GM10266 (cell line): ENCODE measurements around the gene MCTS1.
"Not testable (repeated sequence)": the region's sequence is repeated elsewhere in the genome, so short reads cannot be mapped to it uniquely, and the experiment has no call there.

Source experiments
- DNase-seq: peaks from one replicate; pipeline ENCODE4 v3.0.0; 2012; ENCODE audit errors: extremely low spot score
- CTCF ChIP-seq: IDR thresholded peaks from 2 replicates; pipeline ENCODE4 v1.5.1; 2012; ENCODE audit warnings: mild to moderate bottlenecking, low read depth; ENCODE audit not compliant: control insufficient read depth, insufficient read depth; ENCODE audit errors: missing control alignments

Gene MCTS1

GRCh38 chrX:120562569-120562926 lies 41.4 kb upstream of the MCTS1 start:
- no peak for DNase-seq
- TF ChIP-seq CTCF = no peak

GRCh38 chrX:120564925-120565324 lies 39.0 kb upstream of the MCTS1 start:
- no peak for TF ChIP-seq CTCF
- DNase-seq = no peak

- DNase-seq = no peak
Measured at GRCh38 chrX:120566817-120567216, 37.1 kb upstream of the MCTS1 start.

GRCh38 chrX:120568035-120568434 lies 35.9 kb upstream of the MCTS1 start:
- no peak for DNase-seq
- TF ChIP-seq CTCF = no peak

More at GRCh38 chrX:120566817-120567216, 37.1 kb upstream of the MCTS1 start:
- no peak for TF ChIP-seq CTCF

GRCh38 chrX:120568609-120569008 lies 35.3 kb upstream of the MCTS1 start:
- TF ChIP-seq CTCF = no peak
- DNase-seq = no peak

- DNase-seq = no peak
- TF ChIP-seq CTCF = no peak
Measured at GRCh38 chrX:120570011-120570600, 33.8 kb upstream of the MCTS1 start.

- DNase-seq = not testable (repeated sequence)
Measured at GRCh38 chrX:120573806-120574205, 30.1 kb upstream of the MCTS1 start.
